ENCODE results near the gene MAP7.
"Not testable (repeated sequence)": the region's sequence is repeated elsewhere in the genome, so short reads cannot be mapped to it uniquely, and the experiment has no call there.

MAP7 gene

GRCh38 chr6:136409597-136409996 lies 140.6 kb downstream of the MAP7 start:
- Histone ChIP-seq H3K27me3 (ENCODE audit: control insufficient read depth, insufficient read depth, low read length) (no peaks in the 10 kb centered on the region), H3K36me3 (ENCODE audit: control insufficient read depth, insufficient read depth, low read length) (peaks cover 12% of the 10 kb centered on the region), H3K27ac (ENCODE audit: low read depth, low read length) (no peak overlapping the region), H3K9ac (ENCODE audit: low read depth, low read length) (no peak overlapping the region), H3K4me3 (ENCODE audit: low read depth, low read length) (no peak overlapping the region), H3K4me1 (ENCODE audit: control insufficient read depth, insufficient read depth, low read length) (peaks cover 14% of the 10 kb centered on the region; the same call in 1 of the 2 replicates), H3K9me3 (ENCODE audit: control insufficient read depth, insufficient read depth, low read length) (no peaks in the 10 kb centered on the region)

- no peak overlapping the region for H3K9ac ChIP-seq (ENCODE audit: low read depth, low read length)
- peaks cover 14% of the 10 kb centered on the region; the same call in 1 of the 2 replicates for H3K4me1 ChIP-seq (ENCODE audit: control insufficient read depth, insufficient read depth, low read length)
- H3K36me3 ChIP-seq (ENCODE audit: control insufficient read depth, insufficient read depth, low read length), result peaks cover 12% of the 10 kb centered on the region
- no peaks in the 10 kb centered on the region for H3K27me3 ChIP-seq (ENCODE audit: control insufficient read depth, insufficient read depth, low read length)
- no peak overlapping the region for H3K4me3 ChIP-seq (ENCODE audit: low read depth, low read length)
- H3K9me3 ChIP-seq (ENCODE audit: control insufficient read depth, insufficient read depth, low read length), result no peaks in the 10 kb centered on the region
- H3K27ac ChIP-seq (ENCODE audit: low read depth, low read length), result no peak overlapping the region
These were observed 142.0 kb downstream of the MAP7 start for GRCh38 chr6:136408204-136408603.

GRCh38 chr6:136405420-136406029 lies 144.7 kb downstream of the MAP7 start:
- Histone ChIP-seq H3K27me3 (ENCODE audit: control insufficient read depth, insufficient read depth, low read length) (no peaks in the 10 kb centered on the region), H3K4me1 (ENCODE audit: control insufficient read depth, insufficient read depth, low read length) (peaks cover 10% of the 10 kb centered on the region; the same call in 1 of the 2 replicates), H3K4me3 (ENCODE audit: low read depth, low read length) (no peak overlapping the region), H3K27ac (ENCODE audit: low read depth, low read length) (no peak overlapping the region), H3K9me3 (ENCODE audit: control insufficient read depth, insufficient read depth, low read length) (no peaks in the 10 kb centered on the region), H3K9ac (ENCODE audit: low read depth, low read length) (no peak overlapping the region), H3K36me3 (ENCODE audit: control insufficient read depth, insufficient read depth, low read length) (peaks cover 4% of the 10 kb centered on the region; the same call in 1 of the 2 replicates)

GRCh38 chr6:136404627-136405419 lies 145.4 kb downstream of the MAP7 start:
- H3K4me3 ChIP-seq (ENCODE audit: low read depth, low read length), result no peak overlapping the region

GRCh38 chr6:136404007-136404406 lies 146.2 kb downstream of the MAP7 start:
- H3K9ac ChIP-seq (ENCODE audit: low read depth, low read length), result no peak overlapping the region
- no peaks in the 10 kb centered on the region for H3K9me3 ChIP-seq (ENCODE audit: control insufficient read depth, insufficient read depth, low read length)
- no peak overlapping the region for H3K4me3 ChIP-seq (ENCODE audit: low read depth, low read length)
- no peak overlapping the region for H3K27ac ChIP-seq (ENCODE audit: low read depth, low read length)
- H3K36me3 ChIP-seq (ENCODE audit: control insufficient read depth, insufficient read depth, low read length), result no peaks in the 10 kb centered on the region; the same call in 1 of the 2 replicates
- no peaks in the 10 kb centered on the region for H3K27me3 ChIP-seq (ENCODE audit: control insufficient read depth, insufficient read depth, low read length)
- no peaks in the 10 kb centered on the region for H3K4me1 ChIP-seq (ENCODE audit: control insufficient read depth, insufficient read depth, low read length)

More at GRCh38 chr6:136404627-136405419, 145.4 kb downstream of the MAP7 start:
- Histone ChIP-seq H3K36me3 (ENCODE audit: control insufficient read depth, insufficient read depth, low read length) (peaks cover 4% of the 10 kb centered on the region; the same call in 1 of the 2 replicates), H3K27ac (ENCODE audit: low read depth, low read length) (no peak overlapping the region), H3K27me3 (ENCODE audit: control insufficient read depth, insufficient read depth, low read length) (no peaks in the 10 kb centered on the region), H3K9me3 (ENCODE audit: control insufficient read depth, insufficient read depth, low read length) (no peaks in the 10 kb centered on the region), H3K9ac (ENCODE audit: low read depth, low read length) (no peak overlapping the region), H3K4me1 (ENCODE audit: control insufficient read depth, insufficient read depth, low read length) (peaks cover 3% of the 10 kb centered on the region; the same call in 1 of the 2 replicates)

- Histone ChIP-seq H3K9ac (ENCODE audit: low read depth, low read length) (no peak overlapping the region), H3K36me3 (ENCODE audit: control insufficient read depth, insufficient read depth, low read length) (no peaks in the 10 kb centered on the region; the same call in 1 of the 2 replicates), H3K4me3 (ENCODE audit: low read depth, low read length) (no peak overlapping the region), H3K9me3 (ENCODE audit: control insufficient read depth, insufficient read depth, low read length) (no peaks in the 10 kb centered on the region), H3K27ac (ENCODE audit: low read depth, low read length) (no peak overlapping the region), H3K4me1 (ENCODE audit: control insufficient read depth, insufficient read depth, low read length) (no peaks in the 10 kb centered on the region), H3K27me3 (ENCODE audit: control insufficient read depth, insufficient read depth, low read length) (no peaks in the 10 kb centered on the region)
These were observed 146.9 kb downstream of the MAP7 start for GRCh38 chr6:136403110-136403980.

- Histone ChIP-seq H3K9ac (ENCODE audit: low read depth, low read length) (no peak overlapping the region), H3K27me3 (ENCODE audit: control insufficient read depth, insufficient read depth, low read length) (no peaks in the 10 kb centered on the region), H3K9me3 (ENCODE audit: control insufficient read depth, insufficient read depth, low read length) (no peaks in the 10 kb centered on the region), H3K4me1 (ENCODE audit: control insufficient read depth, insufficient read depth, low read length) (no peaks in the 10 kb centered on the region), H3K27ac (ENCODE audit: low read depth, low read length) (no peak overlapping the region), H3K4me3 (ENCODE audit: low read depth, low read length) (no peak overlapping the region), H3K36me3 (ENCODE audit: control insufficient read depth, insufficient read depth, low read length) (no peaks in the 10 kb centered on the region; the same call in 1 of the 2 replicates)
These were observed 148.5 kb downstream of the MAP7 start for GRCh38 chr6:136401749-136402148.

- not testable (repeated sequence) for H3K9me3 ChIP-seq (ENCODE audit: control insufficient read depth, insufficient read depth, low read length); H3K4me1 ChIP-seq (ENCODE audit: control insufficient read depth, insufficient read depth, low read length); H3K9ac ChIP-seq (ENCODE audit: low read depth, low read length); H3K4me3 ChIP-seq (ENCODE audit: low read depth, low read length); H3K36me3 ChIP-seq (ENCODE audit: control insufficient read depth, insufficient read depth, low read length); H3K27me3 ChIP-seq (ENCODE audit: control insufficient read depth, insufficient read depth, low read length); H3K27ac ChIP-seq (ENCODE audit: low read depth, low read length)
These were observed 149.0 kb downstream of the MAP7 start for GRCh38 chr6:136401236-136401635.

GRCh38 chr6:136398453-136398852 lies 151.8 kb downstream of the MAP7 start:
- H3K4me3 ChIP-seq (ENCODE audit: low read depth, low read length), result no peak overlapping the region
- no peak overlapping the region for H3K9ac ChIP-seq (ENCODE audit: low read depth, low read length)
- H3K4me1 ChIP-seq (ENCODE audit: control insufficient read depth, insufficient read depth, low read length), result peaks cover 14% of the 10 kb centered on the region
- no peaks in the 10 kb centered on the region for H3K9me3 ChIP-seq (ENCODE audit: control insufficient read depth, insufficient read depth, low read length)
- H3K27me3 ChIP-seq (ENCODE audit: control insufficient read depth, insufficient read depth, low read length), result no peaks in the 10 kb centered on the region
- no peak overlapping the region for H3K27ac ChIP-seq (ENCODE audit: low read depth, low read length)
- H3K36me3 ChIP-seq (ENCODE audit: control insufficient read depth, insufficient read depth, low read length), result no peaks in the 10 kb centered on the region

GRCh38 chr6:136396908-136397307 lies 153.3 kb downstream of the MAP7 start:
- Histone ChIP-seq H3K4me3 (ENCODE audit: low read depth, low read length) (no peak overlapping the region), H3K27ac (ENCODE audit: low read depth, low read length) (no peak overlapping the region), H3K4me1 (ENCODE audit: control insufficient read depth, insufficient read depth, low read length) (peaks cover 14% of the 10 kb centered on the region), H3K9me3 (ENCODE audit: control insufficient read depth, insufficient read depth, low read length) (no peaks in the 10 kb centered on the region), H3K27me3 (ENCODE audit: control insufficient read depth, insufficient read depth, low read length) (no peaks in the 10 kb centered on the region), H3K36me3 (ENCODE audit: control insufficient read depth, insufficient read depth, low read length) (no peaks in the 10 kb centered on the region), H3K9ac (ENCODE audit: low read depth, low read length) (no peak overlapping the region)
